ENCODE results near the gene STXBP6. TPM values are rescaled to one million over a fixed set of nuclear protein-coding genes. Genes with fewer than 3 reads are reported as not detected.

Gene STXBP6
- total RNA-seq, 1 donor from 2014 or later, result 27.1 TPM

GRCh38 chr14:24991821-24992220 lies 58.1 kb downstream of the STXBP6 start:
- H3K4me3 ChIP-seq (ENCODE audit: insufficient read depth, low read depth, low read length), result no peak overlapping the region
- H3K27me3 ChIP-seq (ENCODE audit: insufficient read depth, low read length), result no peaks in the 10 kb centered on the region
- H3K4me2 ChIP-seq (ENCODE audit: low read length), result no peak overlapping the region
- DNase-seq (ENCODE audit: low read depth) (no peak), FAIRE-seq (no peak)
- H3K27ac ChIP-seq (ENCODE audit: low read depth, low read length), result no peak overlapping the region
- Mint-ChIP-seq H3K27me3 (ENCODE audit: low read depth, unreplicated experiment) (no peaks in the 10 kb centered on the region), H3K4me1 (ENCODE audit: low read depth, unreplicated experiment) (peaks cover 1% of the 10 kb centered on the region), H3K4me3 (ENCODE audit: unreplicated experiment) (no peak overlapping the region), H3K27ac (ENCODE audit: unreplicated experiment) (no peak overlapping the region), H3K9me3 (ENCODE audit: unreplicated experiment) (peaks cover 2% of the 10 kb centered on the region), H3K36me3 (ENCODE audit: low read depth, unreplicated experiment) (peaks cover 7% of the 10 kb centered on the region)
- no peak overlapping the region for H3K9ac ChIP-seq (ENCODE audit: low read length)
- no peak overlapping the region for H2AFZ ChIP-seq (ENCODE audit: low read depth, low read length)
- no peaks in the 10 kb centered on the region for H3K36me3 ChIP-seq (ENCODE audit: insufficient read depth, low read length)
- H3K79me2 ChIP-seq (ENCODE audit: insufficient read depth, low read length), result no peaks in the 10 kb centered on the region
- H4K20me1 ChIP-seq (ENCODE audit: insufficient read depth, low read length), result no peaks in the 10 kb centered on the region
- no peaks in the 10 kb centered on the region for H3K4me1 ChIP-seq (ENCODE audit: insufficient read depth, low read length)
- TF ChIP-seq EZH2 (IDR thresholded peaks at IDR 0.05; ENCODE audit: insufficient read depth, low read length) (no peak), CTCF (IDR thresholded peaks at IDR 0.05; ENCODE audit: insufficient read depth, low read depth, low read length) (no peak)
- H3K9me3 ChIP-seq (ENCODE audit: insufficient read depth, low read depth, low read length), result no peaks in the 10 kb centered on the region

DNA sequence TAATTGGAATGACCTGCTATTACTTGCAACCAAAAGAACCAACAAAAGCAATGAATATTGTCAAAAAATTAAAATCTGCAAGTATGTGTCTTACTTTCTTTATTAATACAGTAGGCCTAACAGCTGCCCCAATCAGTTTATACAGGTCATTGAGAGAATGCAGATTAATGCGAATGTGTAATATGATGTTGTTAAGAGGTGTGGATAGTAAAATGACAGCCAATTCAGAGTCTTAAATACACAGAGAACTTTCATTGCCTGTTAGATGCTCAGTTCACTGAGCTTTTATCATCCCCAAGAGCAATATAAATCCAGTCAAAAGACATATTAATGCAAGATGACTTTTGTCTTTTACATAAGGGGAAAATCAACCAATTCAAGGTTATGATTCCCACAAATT lies 58.7 kb downstream of the STXBP6 start:
- no peak overlapping the region for H3K27ac ChIP-seq (ENCODE audit: low read depth, low read length)
- H3K4me2 ChIP-seq (ENCODE audit: low read length), result no peak overlapping the region
- no peaks in the 10 kb centered on the region for H3K9me3 ChIP-seq (ENCODE audit: insufficient read depth, low read depth, low read length)
- Mint-ChIP-seq H3K4me3 (ENCODE audit: unreplicated experiment) (no peak overlapping the region), H3K9me3 (ENCODE audit: unreplicated experiment) (peaks cover 2% of the 10 kb centered on the region), H3K27me3 (ENCODE audit: low read depth, unreplicated experiment) (no peaks in the 10 kb centered on the region), H3K36me3 (ENCODE audit: low read depth, unreplicated experiment) (peaks cover 7% of the 10 kb centered on the region), H3K4me1 (ENCODE audit: low read depth, unreplicated experiment) (no peaks in the 10 kb centered on the region), H3K27ac (ENCODE audit: unreplicated experiment) (no peak overlapping the region)
- H3K9ac ChIP-seq (ENCODE audit: low read length), result no peak overlapping the region
- no peak overlapping the region for H3K4me3 ChIP-seq (ENCODE audit: insufficient read depth, low read depth, low read length)
- H3K27me3 ChIP-seq (ENCODE audit: insufficient read depth, low read length), result no peaks in the 10 kb centered on the region
- H2AFZ ChIP-seq (ENCODE audit: low read depth, low read length), result no peak overlapping the region
- H3K4me1 ChIP-seq (ENCODE audit: insufficient read depth, low read length), result no peaks in the 10 kb centered on the region
- no peaks in the 10 kb centered on the region for H3K36me3 ChIP-seq (ENCODE audit: insufficient read depth, low read length)
- TF ChIP-seq EZH2 (IDR thresholded peaks at IDR 0.05; ENCODE audit: insufficient read depth, low read length), result no peak
- TF ChIP-seq CTCF (IDR thresholded peaks at IDR 0.05; ENCODE audit: insufficient read depth, low read depth, low read length), result no peak
- FAIRE-seq, result no peak
- H3K79me2 ChIP-seq (ENCODE audit: insufficient read depth, low read length), result no peaks in the 10 kb centered on the region
- DNase-seq (ENCODE audit: low read depth), result no peak
- H4K20me1 ChIP-seq (ENCODE audit: insufficient read depth, low read length), result no peaks in the 10 kb centered on the region

DNA sequence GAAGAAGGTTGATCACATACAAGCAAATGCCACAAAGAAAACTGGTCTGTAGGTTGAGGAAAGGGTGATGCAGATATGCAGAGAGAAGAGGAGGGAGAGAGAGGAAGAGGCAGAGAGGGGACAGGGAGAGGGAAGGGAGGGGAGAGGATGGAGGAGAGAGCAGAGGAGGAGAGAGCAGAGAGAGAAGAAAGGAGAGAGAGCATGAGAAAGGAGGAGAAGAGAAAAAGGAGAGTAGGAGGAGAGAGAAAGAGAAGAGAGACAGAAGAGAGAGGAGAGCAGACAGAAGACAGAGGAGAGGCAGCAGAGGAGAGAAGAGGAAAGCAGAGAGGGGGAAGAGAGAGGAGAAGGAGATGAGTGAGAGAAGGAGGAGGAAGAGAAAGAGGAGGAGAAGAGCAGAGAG lies 59.2 kb downstream of the STXBP6 start:
- no peaks in the 10 kb centered on the region for H3K79me2 ChIP-seq (ENCODE audit: insufficient read depth, low read length)
- peaks cover 2% of the 10 kb centered on the region for H3K9me3 Mint-ChIP-seq (ENCODE audit: unreplicated experiment)
- no peaks in the 10 kb centered on the region for H3K9me3 ChIP-seq (ENCODE audit: insufficient read depth, low read depth, low read length)
- no peak overlapping the region for H3K4me3 ChIP-seq (ENCODE audit: insufficient read depth, low read depth, low read length)
- H2AFZ ChIP-seq (ENCODE audit: low read depth, low read length), result no peak overlapping the region
- no peaks in the 10 kb centered on the region for H3K27me3 ChIP-seq (ENCODE audit: insufficient read depth, low read length)
- DNase-seq (ENCODE audit: low read depth), result no peak
- H3K4me2 ChIP-seq (ENCODE audit: low read length), result no peak overlapping the region
- TF ChIP-seq EZH2 (IDR thresholded peaks at IDR 0.05; ENCODE audit: insufficient read depth, low read length) (no peak), CTCF (IDR thresholded peaks at IDR 0.05; ENCODE audit: insufficient read depth, low read depth, low read length) (no peak)
- H3K27ac ChIP-seq (ENCODE audit: low read depth, low read length), result no peak overlapping the region
- no peak overlapping the region for H3K27ac Mint-ChIP-seq (ENCODE audit: unreplicated experiment)
- no peaks in the 10 kb centered on the region for H3K36me3 ChIP-seq (ENCODE audit: insufficient read depth, low read length)
- H3K27me3 Mint-ChIP-seq (ENCODE audit: low read depth, unreplicated experiment), result no peaks in the 10 kb centered on the region
- peaks cover 7% of the 10 kb centered on the region for H3K36me3 Mint-ChIP-seq (ENCODE audit: low read depth, unreplicated experiment)
- no peak for FAIRE-seq
- H3K9ac ChIP-seq (ENCODE audit: low read length), result no peak overlapping the region
- no peaks in the 10 kb centered on the region for H3K4me1 ChIP-seq (ENCODE audit: insufficient read depth, low read length)
- H4K20me1 ChIP-seq (ENCODE audit: insufficient read depth, low read length), result no peaks in the 10 kb centered on the region
- no peak overlapping the region for H3K4me3 Mint-ChIP-seq (ENCODE audit: unreplicated experiment)
- H3K4me1 Mint-ChIP-seq (ENCODE audit: low read depth, unreplicated experiment), result no peaks in the 10 kb centered on the region

Data from astrocyte (in vitro differentiated cells and primary cell).